ENCODE results near the gene SMAD2.

GRCh38 chr18:47968006-47968676 is 37.7 kb upstream of the SMAD2 start:
- TF ChIP-seq CTCF (IDR thresholded peaks at IDR 0.05) (no peak), POLR2A (IDR thresholded peaks at IDR 0.05) (no peak)

Data from lower leg skin (tissue), 3 donors.